ENCODE results near the gene ROCK2. TPM values are rescaled to one million over a fixed set of nuclear protein-coding genes. Genes with fewer than 3 reads are reported as not detected.
A peak's percentile ranks its signal among the peaks of the same experiment; 100 is the strongest.

Gene ROCK2
- total and polyA plus RNA-seq, 2 of the 13 experiments (the other 11 are each of a cell fraction or from before 2014, with no cell fraction given): 38.1 to 119 TPM

- TF ChIP-seq NFE2L2 (IDR thresholded peaks at IDR 0.05; ENCODE audit: low read length) (no peak), SIN3A (IDR thresholded peaks at IDR 0.05; ENCODE audit: borderline replicate concordance, low read depth, low read length) (peak; percentile 76; the same call in 1 of the 2 replicates), CBX5 (CRISPR knock-in tag; IDR thresholded peaks at IDR 0.05; ENCODE audit: borderline replicate concordance) (peak; percentile 99), ZNF530 (CRISPR knock-in tag; IDR thresholded peaks at IDR 0.05; ENCODE audit: low read depth) (no peak), ZC3H13 (CRISPR knock-in tag; IDR thresholded peaks at IDR 0.05) (peak; percentile 98), BCL3 (CRISPR knock-in tag; IDR thresholded peaks at IDR 0.05) (peak; percentile 98), PRMT3 (CRISPR knock-in tag; IDR thresholded peaks at IDR 0.05; ENCODE audit: borderline replicate concordance, low read depth) (peak; percentile 88; the same call in 1 of the 2 replicates), RAD51 (IDR thresholded peaks at IDR 0.05; ENCODE audit: borderline replicate concordance) (no peak), ZNF674 (CRISPR knock-in tag; IDR thresholded peaks at IDR 0.05; ENCODE audit: low read depth) (no peak), ZNF160 (CRISPR knock-in tag; IDR thresholded peaks at IDR 0.05) (peak; percentile 87; the same call in 1 of the 2 replicates), NFKB2 (CRISPR knock-in tag; IDR thresholded peaks at IDR 0.05; ENCODE audit: borderline replicate concordance) (peak; percentile 98), FOXJ3 (CRISPR knock-in tag; IDR thresholded peaks at IDR 0.05; ENCODE audit: borderline replicate concordance) (peak; percentile 99), IKZF4 (CRISPR knock-in tag; IDR thresholded peaks at IDR 0.05; ENCODE audit: borderline replicate concordance, low read depth, not compliant biosample characterization) (peak; percentile 64), KLF11 (CRISPR knock-in tag; IDR thresholded peaks at IDR 0.05) (peak; percentile 90; the same call in 1 of the 2 replicates), ZNF576 (CRISPR knock-in tag; IDR thresholded peaks at IDR 0.05) (no peak), ZNF713 (CRISPR knock-in tag; IDR thresholded peaks at IDR 0.05) (no peak; the same call in 1 of the 2 replicates), ZBTB26 (CRISPR knock-in tag; IDR thresholded peaks at IDR 0.05; ENCODE audit: borderline replicate concordance) (peak; percentile 96), ZNF577 (CRISPR knock-in tag; IDR thresholded peaks at IDR 0.05; ENCODE audit: borderline replicate concordance, low read depth) (no peak), ZNF816 (CRISPR knock-in tag; IDR thresholded peaks at IDR 0.05; ENCODE audit: borderline replicate concordance) (peak; percentile 86; the same call in 1 of the 2 replicates), CBX2 (IDR thresholded peaks at IDR 0.05; ENCODE audit: low read depth, low read length) (no peak), CBX2 (CRISPR knock-in tag; IDR thresholded peaks at IDR 0.05; ENCODE audit: low read depth) (no peak), ZNF44 (CRISPR knock-in tag; IDR thresholded peaks at IDR 0.05) (peak; percentile 98)
- TF ChIP-seq, protein P1, sequence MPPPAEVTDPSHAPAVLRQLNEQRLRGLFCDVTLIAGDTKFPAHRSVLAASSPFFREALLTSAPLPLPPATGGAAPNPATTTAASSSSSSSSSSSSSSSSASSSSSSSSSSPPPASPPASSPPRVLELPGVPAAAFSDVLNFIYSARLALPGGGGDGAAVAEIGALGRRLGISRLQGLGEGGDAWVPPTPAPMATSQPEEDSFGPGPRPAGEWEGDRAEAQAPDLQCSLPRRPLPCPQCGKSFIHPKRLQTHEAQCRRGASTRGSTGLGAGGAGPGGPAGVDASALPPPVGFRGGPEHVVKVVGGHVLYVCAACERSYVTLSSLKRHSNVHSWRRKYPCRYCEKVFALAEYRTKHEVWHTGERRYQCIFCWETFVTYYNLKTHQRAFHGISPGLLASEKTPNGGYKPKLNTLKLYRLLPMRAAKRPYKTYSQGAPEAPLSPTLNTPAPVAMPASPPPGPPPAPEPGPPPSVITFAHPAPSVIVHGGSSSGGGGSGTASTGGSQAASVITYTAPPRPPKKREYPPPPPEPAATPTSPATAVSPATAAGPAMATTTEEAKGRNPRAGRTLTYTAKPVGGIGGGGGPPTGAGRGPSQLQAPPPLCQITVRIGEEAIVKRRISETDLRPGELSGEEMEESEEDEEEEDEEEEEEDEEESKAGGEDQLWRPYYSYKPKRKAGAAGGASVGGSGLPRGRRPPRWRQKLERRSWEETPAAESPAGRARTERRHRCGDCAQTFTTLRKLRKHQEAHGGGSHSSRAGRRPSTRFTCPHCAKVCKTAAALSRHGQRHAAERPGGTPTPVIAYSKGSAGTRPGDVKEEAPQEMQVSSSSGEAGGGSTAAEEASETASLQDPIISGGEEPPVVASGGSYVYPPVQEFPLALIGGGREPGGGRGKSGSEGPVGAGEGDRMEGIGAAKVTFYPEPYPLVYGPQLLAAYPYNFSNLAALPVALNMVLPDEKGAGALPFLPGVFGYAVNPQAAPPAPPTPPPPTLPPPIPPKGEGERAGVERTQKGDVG (CRISPR knock-in tag; IDR thresholded peaks at IDR 0.05; ENCODE audit: borderline replicate concordance): peak; percentile 100
Observed at GRCh38 chr2:11357428-11357972, 13.1 kb upstream of the ROCK2 start (continued).

Data from HepG2 (cell line).